NCI-H146 (cell line): Measurements from ENCODE around the gene CPN1.
"Not testable (repeated sequence)": the region's sequence is repeated elsewhere in the genome, so short reads cannot be mapped to it uniquely, and the experiment has no call there.

Experiments used
- DNase-seq: peaks from one replicate; lab custom pipeline; 2025; lab: John Stamatoyannopoulos, UW

CPN1 gene

DNA sequence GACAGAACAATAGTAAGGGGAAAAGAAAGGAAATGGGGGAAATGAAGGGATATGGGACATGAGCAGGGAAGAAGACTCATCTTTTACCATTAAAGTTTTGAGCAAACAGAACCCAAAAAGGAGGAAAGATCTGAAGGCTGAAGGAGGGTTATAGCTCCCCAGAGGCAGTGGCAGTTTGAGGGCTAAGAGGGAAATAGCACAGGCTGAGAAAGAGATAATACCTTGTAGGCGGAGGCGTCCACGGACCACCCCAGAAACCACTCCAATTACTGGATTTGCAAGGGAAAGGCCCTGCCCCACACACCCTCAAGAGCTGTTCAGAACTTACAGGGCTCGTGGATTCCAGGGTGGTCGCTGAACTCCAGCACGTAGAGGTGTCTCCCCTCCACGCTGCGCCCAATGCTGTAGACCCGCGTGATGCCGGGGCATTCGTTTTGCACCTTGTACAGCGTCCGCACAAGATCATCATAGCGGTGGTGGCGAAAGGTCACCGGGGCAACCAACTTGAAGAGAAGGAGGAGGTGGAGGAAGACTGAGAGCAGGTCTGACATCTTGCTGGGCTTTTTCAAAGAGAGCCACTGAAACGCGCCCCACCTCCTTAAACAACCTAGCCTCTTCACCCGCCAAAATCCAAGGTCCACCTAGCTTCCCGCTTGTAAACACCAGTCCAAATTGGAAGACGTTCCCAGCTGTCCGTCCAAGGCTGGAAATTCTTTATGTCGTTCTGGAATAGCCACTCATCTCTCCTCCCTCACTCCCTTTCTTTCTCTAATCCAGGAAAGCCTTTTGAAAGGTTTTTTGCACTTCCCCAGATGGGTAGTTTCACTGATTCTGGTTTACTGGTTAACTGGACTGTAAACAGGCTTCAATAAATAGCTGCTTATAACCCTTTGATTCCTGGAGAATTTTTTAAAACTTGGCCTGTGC lies at the start of gene CPN1:
Gene CPN1, minus strand, starts transcription at position 795 of the 927 bp plus-strand sequence. Its CDS starts 244 bp downstream, at position 551.
- DNase-seq, result no peak

DNA sequence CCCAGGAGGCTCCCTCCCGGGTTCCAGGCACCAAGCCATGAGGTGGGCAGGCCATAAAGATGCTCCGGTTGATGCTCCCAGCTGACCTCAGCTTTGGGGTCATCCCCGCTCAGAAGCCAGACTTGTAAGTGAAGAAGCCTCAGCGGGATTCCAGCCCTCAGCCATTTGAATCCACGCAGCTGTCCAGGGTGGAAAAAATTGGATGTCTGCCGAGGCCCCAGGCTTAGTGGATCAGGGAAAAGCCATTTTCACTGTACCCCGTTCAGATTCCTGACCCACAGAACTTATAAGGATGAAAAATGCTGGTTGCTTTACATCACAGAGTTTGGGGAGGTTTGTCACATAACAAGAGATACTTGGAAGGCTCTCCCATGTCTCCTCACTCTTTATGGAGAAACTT lies 49.2 kb upstream of the CPN1 start:
- no peak for DNase-seq

DNA sequence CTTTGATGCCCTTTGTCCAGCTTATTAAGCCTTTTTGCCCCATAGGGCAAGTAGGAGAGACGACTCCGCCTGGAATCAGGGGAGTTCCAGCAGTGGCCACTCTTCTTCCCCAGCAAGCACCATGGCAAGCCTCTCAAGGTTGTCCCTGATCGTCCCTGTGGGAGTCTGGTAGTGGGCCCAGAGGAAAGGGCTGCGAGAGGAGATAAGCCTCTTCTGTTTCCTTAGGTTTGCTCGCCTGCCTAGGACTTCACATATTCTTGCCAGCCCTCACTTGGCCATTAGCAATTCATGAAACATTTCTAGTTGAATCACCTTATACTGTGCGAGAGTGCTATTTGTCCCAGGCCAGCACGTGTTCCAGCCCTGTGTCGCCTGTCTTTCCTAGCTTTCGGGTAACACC lies 47.8 kb upstream of the CPN1 start:
- no peak for DNase-seq

DNA sequence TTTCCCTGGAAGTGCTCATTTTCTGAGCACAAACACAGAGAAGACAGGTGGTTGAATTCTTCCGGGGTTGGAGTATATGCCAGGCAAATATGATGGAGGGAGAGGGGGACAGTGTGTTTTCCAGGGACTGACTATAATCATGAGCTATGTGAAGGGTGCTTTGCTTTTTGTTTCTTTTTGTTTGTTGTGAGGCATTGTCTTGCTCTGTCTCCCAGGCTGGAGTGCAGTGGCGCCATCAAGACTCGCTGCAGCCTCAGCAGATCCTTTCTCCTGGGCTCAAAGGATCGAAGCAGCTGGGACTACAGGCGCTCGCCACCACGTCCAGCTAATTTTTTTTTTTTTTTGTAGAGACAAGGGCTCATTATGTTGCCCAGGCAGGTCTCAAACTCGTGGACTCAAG lies 47.3 kb upstream of the CPN1 start:
- peak; percentile 10 for DNase-seq

DNA sequence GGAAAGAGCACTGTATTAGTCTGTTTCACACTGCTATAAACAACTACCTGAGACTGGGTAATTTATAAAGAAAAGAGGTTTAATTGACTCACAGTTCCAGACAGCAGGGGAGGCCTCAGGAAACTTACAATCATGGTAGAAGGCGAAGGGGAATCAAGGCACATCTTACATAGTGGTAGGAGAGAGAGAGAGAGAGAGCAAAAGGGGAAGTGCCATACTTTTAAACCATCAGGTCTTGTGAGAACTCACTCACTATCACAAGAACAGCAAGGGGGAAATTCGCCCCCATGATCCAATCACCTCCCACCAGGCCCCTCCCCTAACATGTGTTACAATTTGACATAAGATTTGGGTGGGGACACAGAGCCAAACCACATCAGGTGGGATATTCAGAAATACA lies 43.7 kb upstream of the CPN1 start:
- not testable (repeated sequence) for DNase-seq

DNA sequence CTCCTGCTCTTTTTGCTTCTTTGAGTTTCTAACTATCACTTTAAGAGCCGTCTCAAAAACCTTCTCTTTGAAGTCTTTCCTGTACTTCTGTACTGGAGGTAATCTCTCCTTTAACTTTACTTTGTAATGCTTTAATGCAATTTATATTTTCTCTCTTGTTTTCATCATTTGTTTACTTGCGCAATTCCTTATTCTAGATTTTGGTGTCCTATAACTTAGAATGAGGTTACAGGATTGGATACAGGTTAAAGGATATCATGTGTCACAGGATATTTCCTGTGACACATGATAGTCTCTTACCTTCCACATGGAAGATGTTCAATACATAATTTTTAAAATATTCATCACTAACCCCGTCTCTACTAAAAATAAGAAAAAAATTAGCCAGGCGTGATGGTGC lies 42.4 kb upstream of the CPN1 start:
- DNase-seq, result no peak

DNA sequence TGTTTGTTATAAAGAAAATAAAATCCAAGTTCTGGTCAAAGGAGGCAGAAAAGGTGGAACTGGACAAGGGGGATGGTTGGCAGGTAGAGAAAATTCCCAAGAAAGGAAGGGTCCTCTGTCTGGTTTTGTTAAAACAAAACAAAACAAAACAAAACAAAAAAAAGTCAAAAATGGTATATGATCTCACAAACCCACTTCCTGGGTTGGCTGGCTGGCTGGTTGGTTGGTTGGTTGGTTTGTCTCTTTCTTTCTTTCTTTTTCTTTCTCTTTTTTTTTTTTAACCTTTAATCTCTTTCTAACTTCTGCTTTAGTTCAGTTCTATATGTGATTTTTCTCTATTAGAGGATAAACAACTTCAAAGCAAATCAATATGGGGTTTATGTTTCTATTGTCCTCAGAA lies 41.1 kb upstream of the CPN1 start:
- no peak for DNase-seq

DNA sequence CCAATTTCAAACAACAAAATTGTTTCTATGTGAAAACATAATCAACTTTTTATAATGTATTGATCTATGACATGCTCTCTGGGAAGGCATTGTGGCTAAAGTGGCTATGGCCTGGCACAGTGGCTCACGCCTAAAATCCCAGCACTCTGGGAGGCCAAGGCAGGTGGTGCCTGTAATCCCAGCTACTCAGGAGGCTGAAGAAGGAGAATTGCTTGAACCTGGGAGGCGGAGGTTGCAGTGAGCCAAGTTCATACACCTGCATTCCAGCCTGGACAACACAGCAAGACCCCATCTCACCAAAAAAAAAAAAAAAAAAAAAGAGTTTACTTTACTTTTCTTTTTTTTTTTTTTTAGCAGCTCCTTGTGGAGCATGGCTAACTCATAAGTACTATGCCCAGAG lies 38.9 kb upstream of the CPN1 start:
- no peak for DNase-seq

DNA sequence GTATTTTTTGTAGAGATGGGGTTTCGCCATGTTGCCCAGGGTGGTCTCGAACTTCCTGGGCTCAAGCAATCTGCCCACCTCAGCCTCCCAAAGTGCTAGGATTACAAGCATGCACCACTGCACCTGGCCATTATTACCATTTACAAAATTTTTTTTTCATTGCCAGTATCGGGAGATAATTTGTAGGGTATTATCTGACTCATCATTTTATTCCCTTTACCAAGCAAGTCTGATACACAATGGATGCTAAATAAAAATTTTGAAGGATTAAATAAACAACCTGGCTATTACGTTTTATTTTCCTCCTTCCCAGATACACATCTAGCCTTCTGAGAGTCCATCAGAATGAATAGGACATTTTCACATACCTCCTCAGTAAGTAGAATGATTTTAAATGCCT lies 38.1 kb upstream of the CPN1 start:
- no peak for DNase-seq

DNA sequence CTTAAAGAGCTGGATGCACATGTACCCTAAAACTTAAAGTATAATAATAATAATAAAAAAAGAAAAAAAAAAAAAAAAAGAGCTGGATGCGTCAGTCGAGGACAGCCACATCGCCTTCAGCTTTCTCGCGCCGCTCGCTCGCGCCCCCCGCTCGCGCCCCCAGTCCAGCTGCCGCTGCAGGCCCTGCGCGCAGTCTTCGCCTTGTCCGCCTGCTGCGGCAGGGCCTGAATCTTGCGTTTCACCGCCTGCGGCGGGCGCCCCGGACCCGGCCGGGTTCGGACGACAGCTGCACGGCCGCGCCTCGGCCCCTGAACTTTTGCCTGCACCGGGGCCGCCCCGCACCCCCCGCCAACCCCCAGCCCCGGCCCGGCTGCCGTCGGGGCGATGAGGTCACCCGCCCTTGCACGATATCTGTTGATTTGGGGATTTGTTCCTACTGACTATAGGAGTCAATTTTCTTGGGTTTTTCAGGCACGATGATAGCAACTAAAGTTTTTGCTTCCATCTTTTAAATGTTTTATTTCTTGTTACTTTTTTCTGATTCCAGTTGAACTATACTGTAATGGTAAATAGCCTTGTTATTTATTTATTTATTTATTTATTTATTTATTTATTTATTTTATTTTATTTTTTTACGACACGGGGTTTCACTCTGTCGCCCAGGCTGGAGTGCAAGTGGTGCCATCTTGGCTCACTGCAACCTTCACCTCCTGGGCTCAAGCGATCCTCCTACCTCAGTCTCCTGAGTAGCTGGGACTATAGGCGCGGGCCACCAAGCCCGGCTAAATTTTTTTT lies 33.5 kb upstream of the CPN1 start:
- DNase-seq, result peak; percentile 13

DNA sequence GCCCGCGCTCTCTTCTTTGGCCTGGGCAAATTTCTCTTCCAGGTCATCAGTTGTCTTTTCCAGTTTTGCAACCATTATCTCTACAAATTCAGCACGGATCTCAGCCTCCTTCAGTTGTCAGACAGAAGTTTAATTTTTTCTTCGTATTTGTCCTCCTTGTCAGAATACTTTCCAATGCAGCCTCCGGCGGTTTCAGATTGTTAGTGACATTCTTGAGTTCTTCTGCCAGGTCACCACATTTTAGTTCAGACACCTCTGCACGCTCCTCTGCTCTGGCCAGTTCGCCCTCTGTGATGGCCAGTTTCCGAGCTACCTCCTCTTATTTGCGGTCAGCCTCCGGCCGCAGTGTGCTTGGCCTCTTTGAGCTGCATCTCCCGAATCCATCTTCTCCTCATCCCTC lies 32.8 kb upstream of the CPN1 start:
- DNase-seq, result no peak

DNA sequence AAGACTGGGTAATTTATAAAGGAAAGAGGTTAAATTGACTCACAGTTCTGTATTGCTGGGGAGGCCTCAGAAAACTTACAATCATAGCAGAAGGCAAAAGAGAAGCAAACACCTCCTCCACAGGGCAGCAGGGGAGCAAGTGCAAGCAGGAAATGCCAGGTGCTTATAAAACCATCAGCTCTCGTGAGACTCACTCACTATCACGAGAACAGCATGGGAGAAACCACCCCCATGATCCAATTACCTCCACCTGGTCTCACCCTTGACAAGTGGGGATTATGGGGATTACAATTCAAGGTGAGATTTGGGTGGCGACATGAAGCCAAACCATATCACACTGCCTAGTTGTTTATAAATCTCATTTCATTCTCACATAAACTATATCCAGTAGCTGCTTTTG lies 28.0 kb upstream of the CPN1 start:
- DNase-seq, result peak; percentile 13

DNA sequence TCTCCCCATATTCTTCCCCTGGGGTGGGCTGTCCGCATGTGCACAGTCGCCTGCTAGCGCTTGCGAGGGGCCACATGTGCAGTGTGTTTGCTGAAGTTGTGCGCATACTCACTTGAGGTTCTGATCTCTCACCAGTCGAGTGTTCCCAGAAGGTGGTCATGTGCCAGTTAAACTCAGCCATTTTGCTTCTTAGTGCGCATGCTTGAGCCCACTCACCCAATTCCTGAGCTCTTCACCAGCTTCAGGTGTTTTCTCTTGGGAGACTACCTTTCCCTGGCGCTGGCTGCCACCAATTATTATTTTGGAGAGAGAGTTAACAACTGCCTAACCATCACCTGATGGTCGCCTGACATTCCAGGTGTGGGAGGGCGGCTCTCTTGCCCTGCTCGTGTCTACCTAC lies 25.2 kb upstream of the CPN1 start:
- DNase-seq, result no peak

DNA sequence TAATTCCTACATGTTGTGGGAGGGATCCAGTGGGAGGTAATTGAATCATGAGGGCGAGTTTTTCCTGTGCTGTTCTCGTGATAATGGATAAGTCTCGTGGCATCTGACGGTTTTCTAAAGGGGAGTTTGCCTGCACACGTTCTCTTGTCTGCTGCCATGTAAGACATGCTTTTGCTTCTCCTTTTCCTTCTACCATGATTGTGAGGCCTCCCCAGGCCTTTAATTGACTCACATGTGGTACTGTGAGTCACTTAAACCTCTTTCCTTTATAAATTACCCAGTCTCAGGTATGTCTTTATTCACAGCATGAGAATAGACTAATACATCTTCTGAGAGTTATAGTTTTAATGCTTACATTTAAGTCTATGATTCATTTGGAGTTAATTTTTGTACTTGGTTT lies 22.6 kb upstream of the CPN1 start:
- DNase-seq, result no peak

DNA sequence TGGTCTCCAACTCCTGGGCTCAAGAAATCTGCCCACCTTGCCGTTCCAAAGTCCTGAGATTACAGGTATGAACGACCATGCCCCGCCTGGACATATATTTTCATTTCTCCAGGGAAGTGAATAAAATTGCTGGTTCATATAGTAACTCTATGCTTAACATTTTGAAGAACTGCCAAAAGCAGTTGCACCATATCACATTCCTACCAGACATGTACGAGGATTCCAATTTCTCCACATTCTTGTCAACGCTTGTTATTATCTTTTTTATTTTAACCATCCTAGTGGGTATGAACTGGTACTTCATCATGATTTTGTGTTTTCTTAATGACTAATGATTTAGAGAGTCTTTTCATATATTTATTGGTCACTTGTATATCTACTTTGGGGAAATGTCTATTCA lies 21.9 kb upstream of the CPN1 start:
- no peak for DNase-seq

DNA sequence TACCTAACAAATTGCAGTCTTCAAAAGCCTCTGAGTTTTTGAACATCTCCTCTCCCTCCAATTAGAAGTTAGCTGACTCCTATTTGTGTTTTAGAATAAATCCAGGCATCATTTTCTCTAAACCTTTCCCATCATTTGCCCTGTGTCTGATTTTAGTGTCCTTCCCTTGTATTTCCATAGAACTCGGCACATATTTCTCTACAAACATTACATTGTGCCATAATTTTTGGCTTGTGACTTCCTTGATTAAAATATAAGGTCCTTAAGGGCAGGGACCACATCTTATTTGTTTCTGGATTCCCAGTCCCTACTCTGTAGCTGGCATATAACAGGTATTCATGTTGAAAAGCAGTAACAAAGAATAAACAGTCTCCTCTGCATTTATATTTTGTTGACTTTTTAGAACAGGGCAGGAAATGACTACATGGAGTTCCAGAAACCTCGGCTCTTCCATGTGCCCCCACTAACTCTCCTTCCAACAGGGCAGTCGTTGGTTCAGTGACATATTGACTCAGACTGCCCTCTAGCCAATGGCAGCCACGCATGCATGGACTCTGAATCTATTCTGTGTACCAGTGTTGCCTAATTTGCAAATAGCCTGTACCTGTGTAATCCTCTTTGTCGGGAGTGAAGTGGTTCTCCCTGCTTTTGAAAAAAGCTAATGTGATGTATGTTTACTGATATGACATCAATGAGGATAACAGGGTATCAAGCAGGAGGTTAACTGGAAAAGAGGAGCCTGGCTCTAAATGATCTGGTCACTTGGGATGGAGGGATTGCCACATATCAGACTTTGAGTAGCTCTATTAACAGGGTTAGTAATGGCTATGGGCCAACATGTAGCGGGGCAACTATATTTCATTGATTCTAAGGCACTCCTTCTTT lies 19.8 kb upstream of the CPN1 start:
- DNase-seq, result peak; percentile 13

DNA sequence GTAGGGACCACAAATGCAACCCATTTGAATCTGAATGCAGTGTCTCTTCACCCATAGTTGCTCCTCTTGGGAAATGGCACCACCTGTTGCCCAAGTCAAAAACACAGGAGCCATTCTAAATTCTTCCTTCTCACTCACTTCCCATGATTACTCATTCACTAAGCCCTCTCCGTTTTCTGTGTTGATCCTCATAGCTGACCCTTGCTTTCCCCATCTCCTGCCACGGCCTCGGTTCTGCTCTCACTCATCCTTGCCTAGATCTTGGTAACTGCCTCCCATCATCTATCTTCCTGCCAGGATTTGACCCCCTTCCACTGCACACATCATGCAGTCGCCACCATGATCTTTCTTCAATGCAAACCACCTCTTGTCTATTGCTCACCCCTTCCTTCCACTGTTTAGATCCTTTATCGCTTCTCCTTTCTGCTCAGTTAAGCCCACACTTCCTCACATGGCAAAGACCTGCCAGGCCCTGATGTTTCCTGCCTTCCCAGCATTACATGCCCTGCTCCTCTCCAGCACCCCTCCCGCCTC lies 19.0 kb upstream of the CPN1 start:
- peak; percentile 19 for DNase-seq

DNA sequence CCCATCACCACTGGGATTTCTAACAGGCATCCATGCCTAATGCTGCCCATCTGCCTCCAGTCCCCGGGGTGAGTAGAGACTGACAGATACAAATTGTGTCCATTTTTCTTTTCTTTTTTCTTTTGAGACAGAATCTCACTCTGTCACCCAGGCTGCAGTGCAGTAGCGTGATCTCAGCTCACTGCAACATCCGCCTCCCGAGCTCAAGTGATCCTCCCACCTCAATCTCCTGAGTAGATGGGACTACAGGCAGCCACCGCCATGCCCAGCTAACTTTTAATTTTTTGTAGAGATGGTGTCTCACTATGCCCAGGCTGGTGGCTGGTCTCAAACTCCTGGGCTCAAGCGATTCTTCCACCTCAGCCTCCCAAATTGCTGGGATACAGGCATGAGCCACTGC lies 7.6 kb upstream of the CPN1 start:
- DNase-seq, result no peak

DNA sequence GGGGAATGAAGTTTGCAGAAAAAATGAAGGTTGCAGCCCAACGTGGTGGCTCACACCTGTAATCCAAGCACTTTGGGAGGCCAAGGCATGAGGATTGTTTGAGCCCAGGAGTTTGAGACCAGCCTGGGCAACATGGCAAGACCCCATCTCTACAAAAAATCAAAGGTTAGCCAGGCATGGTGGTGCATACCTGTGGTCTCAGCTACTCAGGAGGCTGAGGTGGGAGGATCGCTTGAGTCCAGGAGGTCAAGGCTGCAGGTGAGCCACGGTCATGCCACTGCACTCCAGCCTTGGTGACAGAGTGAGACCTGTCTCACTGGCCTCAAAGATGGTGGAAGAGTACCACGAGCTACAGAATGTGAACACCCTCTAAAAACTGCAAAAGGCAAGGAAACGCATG lies 5.0 kb upstream of the CPN1 start:
- not testable (repeated sequence) for DNase-seq

DNA sequence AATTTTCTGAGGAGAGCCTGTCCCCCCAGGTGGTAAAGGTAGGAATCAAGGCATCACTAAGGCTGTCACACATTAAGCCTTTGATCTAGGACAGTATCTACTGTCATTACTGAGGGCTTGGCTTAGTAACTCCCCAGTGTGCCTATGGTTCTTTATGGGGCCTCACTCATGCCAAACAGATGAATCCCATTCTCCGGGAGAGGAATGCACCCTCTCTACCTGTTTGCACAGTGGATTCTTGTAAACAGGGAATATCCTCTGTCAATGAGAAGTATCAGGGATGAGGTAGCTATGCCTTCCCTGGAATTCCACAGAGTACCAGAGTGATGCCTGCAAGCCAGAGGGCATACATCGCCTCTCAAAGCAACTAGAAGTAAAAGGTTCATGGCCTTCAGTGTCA lies 3.9 kb upstream of the CPN1 start:
- no peak for DNase-seq

DNA sequence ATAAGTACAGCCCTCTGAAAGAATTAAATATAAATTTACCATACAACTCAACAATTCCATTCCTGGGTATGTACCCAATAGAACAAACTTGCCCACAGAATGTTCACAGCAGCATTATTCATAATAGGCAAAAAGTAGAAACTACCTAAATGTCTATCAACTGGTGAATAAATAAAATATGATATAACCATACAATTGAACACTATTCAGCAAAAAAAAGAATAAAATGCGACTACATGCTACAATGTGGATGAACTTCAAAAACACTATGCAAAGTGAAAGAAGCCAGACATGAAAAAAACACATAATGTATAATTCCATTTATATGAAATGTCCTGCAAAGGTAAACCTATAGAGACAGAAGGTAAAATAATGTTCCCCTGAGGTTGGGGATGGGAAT lies 2.0 kb upstream of the CPN1 start:
- no peak for DNase-seq

DNA sequence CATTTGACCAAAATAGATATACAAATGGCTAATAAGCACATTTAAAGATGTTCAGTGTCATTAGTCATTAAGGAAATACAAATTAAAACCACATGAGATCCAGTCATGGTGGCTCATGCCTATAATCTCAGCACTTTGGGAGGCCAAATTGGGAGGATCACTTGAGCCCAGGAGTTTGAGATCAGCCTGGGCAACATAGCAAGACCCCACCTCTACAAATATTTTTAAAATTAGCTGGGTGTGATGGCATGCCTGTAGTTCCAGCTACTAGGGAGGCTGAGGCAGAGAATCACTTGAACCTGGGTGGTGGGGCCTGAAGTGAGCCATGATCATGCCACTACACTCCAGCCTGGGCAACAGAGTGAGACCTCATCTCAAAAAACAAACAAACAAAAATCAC lies 607 bp upstream of the CPN1 start:
- DNase-seq, result not testable (repeated sequence)
